ENCODE results near the gene ATP13A5.

Gene ATP13A5

DNA sequence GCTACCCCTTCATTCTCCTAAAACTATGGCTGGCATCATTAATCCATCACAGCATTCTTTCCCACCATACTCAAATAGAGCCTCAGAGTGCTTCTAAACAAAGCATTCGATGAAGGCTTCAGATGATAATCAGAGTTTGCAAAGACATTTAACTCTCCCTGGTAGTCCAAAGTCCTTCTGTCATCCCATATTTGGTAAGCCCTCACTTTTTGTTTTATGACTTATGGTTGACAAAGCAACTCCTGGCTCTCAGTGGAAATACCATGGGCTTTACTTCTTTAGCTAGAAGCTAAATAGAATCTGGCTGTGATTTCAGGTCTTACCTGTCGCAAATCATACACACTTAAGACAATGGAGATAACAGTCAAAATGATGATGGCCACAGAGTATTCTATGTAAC, 27.8 kb downstream of the ATP13A5 start:
- no peaks in the 10 kb centered on the region for H3K36me3 Mint-ChIP-seq (ENCODE audit: low read depth)
- TF ChIP-seq CTCF (IDR thresholded peaks at IDR 0.05) = no peak
- H3K4me3 Mint-ChIP-seq = no peak overlapping the region
- no peaks in the 10 kb centered on the region for H3K9me3 Mint-ChIP-seq
- DNase-seq = no peak
- peaks cover 9% of the 10 kb centered on the region for H3K4me1 Mint-ChIP-seq
- H3K27ac Mint-ChIP-seq = no peak overlapping the region
- peaks cover 3% of the 10 kb centered on the region for H3K27me3 Mint-ChIP-seq (ENCODE audit: low read depth, poor library complexity)

DNA sequence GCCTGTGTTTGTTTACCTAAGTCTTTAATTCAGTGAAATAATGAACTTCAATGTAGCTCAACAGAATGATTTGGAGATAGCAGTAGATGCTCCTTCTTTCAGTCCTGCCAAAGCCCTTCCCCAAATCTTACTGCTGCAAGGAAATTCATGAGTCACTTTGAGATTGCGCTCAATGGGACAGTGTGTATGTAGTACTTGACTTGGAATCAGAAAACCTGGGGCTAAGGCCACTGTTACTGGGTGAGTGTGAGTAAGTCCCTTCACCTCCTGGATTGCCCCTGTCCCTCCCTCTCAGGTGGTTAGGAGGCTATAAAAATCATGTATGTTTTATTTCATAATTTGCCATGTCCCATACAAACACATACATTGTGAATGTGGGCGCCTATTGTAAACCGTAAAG, 29.9 kb downstream of the ATP13A5 start:
- Mint-ChIP-seq H3K27ac (no peak overlapping the region), H3K27me3 (ENCODE audit: low read depth, poor library complexity) (peaks cover 3% of the 10 kb centered on the region), H3K36me3 (ENCODE audit: low read depth) (no peaks in the 10 kb centered on the region), H3K9me3 (no peaks in the 10 kb centered on the region), H3K4me3 (no peak overlapping the region), H3K4me1 (peaks cover 9% of the 10 kb centered on the region)
- no peak for TF ChIP-seq CTCF (IDR thresholded peaks at IDR 0.05)
- DNase-seq = no peak

DNA sequence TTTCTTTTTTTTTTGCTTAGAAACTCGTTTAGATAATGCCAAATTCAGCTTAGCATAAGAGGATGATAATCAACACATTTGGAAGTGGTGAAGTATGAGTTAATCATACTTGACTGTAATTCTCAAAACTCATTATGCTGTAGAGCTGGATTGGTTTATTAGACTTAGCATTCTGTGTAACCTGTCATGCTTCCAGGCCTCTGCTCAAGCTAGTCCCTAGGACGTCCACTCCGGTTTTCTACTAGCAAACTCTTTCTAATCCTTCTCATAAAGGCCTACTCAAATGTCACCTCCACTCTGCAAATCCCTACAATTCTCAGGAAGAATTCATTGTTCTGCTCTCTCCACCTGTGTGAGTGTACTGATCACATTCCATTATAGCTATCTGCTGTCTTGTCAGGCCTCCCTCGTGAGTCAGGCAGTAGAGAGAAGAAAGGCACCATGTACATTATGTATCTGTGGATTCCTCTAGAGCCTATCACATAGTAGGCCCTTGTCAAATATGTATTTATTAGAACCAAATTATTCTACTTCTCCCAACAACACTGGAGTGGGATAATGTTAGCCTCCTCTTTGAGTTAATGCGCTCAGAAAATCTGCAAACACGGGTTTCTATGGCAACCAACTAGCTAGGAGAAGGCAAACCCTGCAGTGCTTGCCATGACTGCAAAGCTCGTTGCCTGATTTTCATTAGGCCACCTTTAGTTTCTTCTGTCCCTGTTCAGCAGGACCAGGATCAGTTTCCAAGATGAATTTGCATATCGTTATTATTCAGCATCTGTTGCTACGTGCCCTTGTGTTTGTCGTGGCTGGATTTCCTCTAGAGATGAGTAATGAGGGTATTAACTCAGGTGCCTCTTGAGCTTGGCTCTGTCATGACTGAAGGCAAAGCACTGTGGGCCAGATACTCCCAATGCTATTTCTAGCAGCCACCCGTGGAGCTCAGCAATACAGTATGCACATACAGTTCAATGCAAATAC, 30.7 kb downstream of the ATP13A5 start:
- Mint-ChIP-seq H3K4me3 (no peak overlapping the region), H3K4me1 (peaks cover 14% of the 10 kb centered on the region), H3K9me3 (no peaks in the 10 kb centered on the region), H3K27me3 (ENCODE audit: low read depth, poor library complexity) (peaks cover 2% of the 10 kb centered on the region), H3K27ac (peak overlapping the region; percentile 43), H3K36me3 (ENCODE audit: low read depth) (no peaks in the 10 kb centered on the region)
- no peak for DNase-seq
- TF ChIP-seq CTCF (IDR thresholded peaks at IDR 0.05) = no peak

GRCh38 chr3:193346259-193346658, 32.3 kb downstream of the ATP13A5 start:
- Mint-ChIP-seq H3K27ac (no peak overlapping the region), H3K4me1 (peaks cover 20% of the 10 kb centered on the region), H3K9me3 (no peaks in the 10 kb centered on the region), H3K4me3 (no peak overlapping the region), H3K36me3 (ENCODE audit: low read depth) (no peaks in the 10 kb centered on the region), H3K27me3 (ENCODE audit: low read depth, poor library complexity) (no peaks in the 10 kb centered on the region)
- TF ChIP-seq CTCF (IDR thresholded peaks at IDR 0.05) = no peak
- no peak for DNase-seq

DNA sequence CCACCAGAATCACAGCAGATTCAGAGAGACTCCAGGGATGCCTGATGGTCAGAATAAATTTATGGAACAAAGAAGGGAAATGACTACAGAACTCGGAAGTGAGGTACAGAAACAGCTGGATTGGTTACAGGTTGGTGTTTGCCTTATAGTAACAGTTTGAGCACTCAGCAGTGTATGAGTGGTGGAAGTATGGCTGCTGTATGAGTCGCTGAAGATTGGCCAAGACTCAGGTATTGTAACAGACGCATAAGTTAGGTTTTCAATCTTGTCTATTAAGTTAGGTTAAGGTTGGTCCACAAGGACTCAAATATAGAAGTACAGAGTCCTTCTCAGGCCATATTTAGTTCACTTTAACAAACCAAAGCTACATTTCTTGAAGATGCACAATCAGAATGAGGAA, 33.1 kb downstream of the ATP13A5 start:
- H3K4me1 Mint-ChIP-seq = peaks cover 20% of the 10 kb centered on the region
- no peak overlapping the region for H3K4me3 Mint-ChIP-seq
- no peaks in the 10 kb centered on the region for H3K27me3 Mint-ChIP-seq (ENCODE audit: low read depth, poor library complexity)
- H3K36me3 Mint-ChIP-seq (ENCODE audit: low read depth) = no peaks in the 10 kb centered on the region
- no peak overlapping the region for H3K27ac Mint-ChIP-seq
- H3K9me3 Mint-ChIP-seq = no peaks in the 10 kb centered on the region
- no peak for DNase-seq
- TF ChIP-seq CTCF (IDR thresholded peaks at IDR 0.05) = no peak

DNA sequence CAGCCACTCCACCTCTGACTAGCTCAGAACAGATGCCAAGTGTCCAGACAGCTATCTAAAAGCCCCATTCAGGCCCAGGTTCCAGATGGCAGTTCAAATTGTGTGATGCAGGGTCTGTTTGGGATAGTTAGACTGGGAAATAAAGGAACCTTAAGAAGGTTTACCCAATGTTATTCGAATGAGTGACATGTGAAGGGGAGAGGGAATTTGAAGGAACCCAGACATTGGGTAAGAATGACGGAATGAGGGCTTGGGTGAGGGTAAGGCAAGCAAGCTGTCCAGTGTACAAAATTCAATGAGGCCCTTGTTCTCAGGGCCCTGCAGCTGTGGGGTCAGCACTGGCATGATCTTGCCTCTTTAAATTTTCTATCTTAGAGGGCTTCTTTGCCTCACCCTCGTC, 34.1 kb downstream of the ATP13A5 start:
- Mint-ChIP-seq H3K36me3 (ENCODE audit: low read depth) (no peaks in the 10 kb centered on the region), H3K4me1 (peaks cover 20% of the 10 kb centered on the region), H3K27ac (no peak overlapping the region), H3K9me3 (no peaks in the 10 kb centered on the region), H3K4me3 (no peak overlapping the region), H3K27me3 (ENCODE audit: low read depth, poor library complexity) (no peaks in the 10 kb centered on the region)
- TF ChIP-seq CTCF (IDR thresholded peaks at IDR 0.05) = no peak
- DNase-seq = no peak
